ENCODE measurements around the gene PLAC9. TPM values are rescaled to one million over a fixed set of nuclear protein-coding genes. Genes with fewer than 3 reads are reported as not detected.

The PLAC9 gene
- total and polyA plus RNA-seq, 2 experiments from 2014 or later = 8.8 to 118 TPM

- no peaks in the 10 kb centered on the region for H3K9me2 ChIP-seq (ENCODE audit: insufficient read depth)
- H4K20me1 ChIP-seq (ENCODE audit: insufficient read depth) = peaks cover 11% of the 10 kb centered on the region
- H3K4me1 ChIP-seq (ENCODE audit: insufficient read depth) = peaks cover 12% of the 10 kb centered on the region
- no peak overlapping the region for H3K4me3 ChIP-seq
- H3K4me2 ChIP-seq (ENCODE audit: unreplicated experiment) = no peak overlapping the region
- H3K27me3 ChIP-seq (replicated peaks; ENCODE audit: insufficient read depth) = no peaks in the 10 kb centered on the region
- H3K27ac ChIP-seq = no peak overlapping the region
- no peak for TF ChIP-seq EZH2 (IDR thresholded peaks at IDR 0.05; ENCODE audit: insufficient read depth, poor library complexity, severe bottlenecking)
- TF ChIP-seq EZH2phosphoT487 (IDR thresholded peaks at IDR 0.05; ENCODE audit: insufficient read depth, low read depth) = no peak
- peaks cover 20% of the 10 kb centered on the region; the same call in 1 of the 2 replicates for H3F3A ChIP-seq (ENCODE audit: insufficient read depth)
- in situ Hi-C loops (cut with MboI) = no loop called here
- H3K36me3 ChIP-seq (ENCODE audit: low read depth) = peaks cover 8% of the 10 kb centered on the region; the same call in 1 of the 2 replicates
- DNase-seq = no peak
- no peak overlapping the region for H3K9ac ChIP-seq
- H3K9me3 ChIP-seq (ENCODE audit: low read depth) = no peaks in the 10 kb centered on the region
- no peak overlapping the region for H2AFZ ChIP-seq
- peaks cover 100% of the 10 kb centered on the region for H3K79me2 ChIP-seq (ENCODE audit: insufficient read depth)
Measured at GRCh38 chr10:80192553-80192952, 60.0 kb downstream of the PLAC9 start.

- 62 to 70% methylated on average over 11 of the region's 11 CpGs for WGBS, 2 experiments (ENCODE audit: low coverage in 1 of 2, low lambda C conversion rate in 2 of 2, missing lambda C conversion rate in 2 of 2)
- no peaks in the 10 kb centered on the region for H3K9me3 ChIP-seq (ENCODE audit: low read depth)
- H3K79me2 ChIP-seq (ENCODE audit: insufficient read depth) = peaks cover 100% of the 10 kb centered on the region
- H3K36me3 ChIP-seq (ENCODE audit: low read depth) = peaks cover 8% of the 10 kb centered on the region; the same call in 1 of the 2 replicates
- no peak overlapping the region for H3K9ac ChIP-seq
- no peaks in the 10 kb centered on the region for H3K27me3 ChIP-seq (replicated peaks; ENCODE audit: insufficient read depth)
- no peak overlapping the region for H2AFZ ChIP-seq
- in situ Hi-C loops (cut with MboI) = no loop called here
- H3F3A ChIP-seq (ENCODE audit: insufficient read depth) = peaks cover 20% of the 10 kb centered on the region; the same call in 1 of the 2 replicates
- H3K27ac ChIP-seq = no peak overlapping the region
- TF ChIP-seq EZH2phosphoT487 (IDR thresholded peaks at IDR 0.05; ENCODE audit: insufficient read depth, low read depth) (no peak), EZH2 (IDR thresholded peaks at IDR 0.05; ENCODE audit: insufficient read depth, poor library complexity, severe bottlenecking) (no peak)
- H3K4me1 ChIP-seq (ENCODE audit: insufficient read depth) = peaks cover 30% of the 10 kb centered on the region
- H4K20me1 ChIP-seq (ENCODE audit: insufficient read depth) = peaks cover 12% of the 10 kb centered on the region
- no peak for DNase-seq
- no peak overlapping the region for H3K4me3 ChIP-seq
- H3K4me2 ChIP-seq (ENCODE audit: unreplicated experiment) = no peak overlapping the region
- no peaks in the 10 kb centered on the region for H3K9me2 ChIP-seq (ENCODE audit: insufficient read depth)
Measured at GRCh38 chr10:80194373-80195045, 62.0 kb downstream of the PLAC9 start.

Other genes starting within 250 kb of the PLAC9 start
- gene SFTPD, start 183.6 kb upstream of the PLAC9 start, total RNA-seq (2014; rRNA removed; shearing (Covaris generic)) = not detected in 2 replicates
- gene SFTPD, start 183.6 kb upstream of the PLAC9 start, polyA plus RNA-seq (2016; fragmentation: Nextera tagmentation; extraction: Ambion mirVana) = 0.24 and 0.46 TPM in 2 replicates
- gene TMEM254, start 54.1 kb upstream of the PLAC9 start, total RNA-seq (2014; rRNA removed; shearing (Covaris generic)) = 14.4 and 18.4 TPM in 2 replicates
- gene TMEM254, start 54.1 kb upstream of the PLAC9 start, polyA plus RNA-seq (2016; fragmentation: Nextera tagmentation; extraction: Ambion mirVana) = 38.4 and 39.2 TPM in 2 replicates
- gene ANXA11, start 72.8 kb downstream of the PLAC9 start, total RNA-seq (2014; rRNA removed; shearing (Covaris generic)) = 116 and 121 TPM in 2 replicates
- 189 and 194 TPM in 2 replicates for gene ANXA11, start 72.8 kb downstream of the PLAC9 start, polyA plus RNA-seq (2016; fragmentation: Nextera tagmentation; extraction: Ambion mirVana)
- not detected in 2 replicates for gene MAT1A, start 156.9 kb downstream of the PLAC9 start, total RNA-seq (2014; rRNA removed; shearing (Covaris generic))
- gene MAT1A, start 156.9 kb downstream of the PLAC9 start, polyA plus RNA-seq (2016; fragmentation: Nextera tagmentation; extraction: Ambion mirVana) = not detected in 2 replicates
- gene DYDC1, start 224.0 kb downstream of the PLAC9 start, total RNA-seq (2014; rRNA removed; shearing (Covaris generic)) = not detected in 2 replicates
- gene DYDC1, start 224.0 kb downstream of the PLAC9 start, polyA plus RNA-seq (2016; fragmentation: Nextera tagmentation; extraction: Ambion mirVana) = not detected in 2 replicates
- not detected in 2 replicates for gene DYDC2, start 224.1 kb downstream of the PLAC9 start, total RNA-seq (2014; rRNA removed; shearing (Covaris generic))
- not detected in 2 replicates for gene DYDC2, start 224.1 kb downstream of the PLAC9 start, polyA plus RNA-seq (2016; fragmentation: Nextera tagmentation; extraction: Ambion mirVana)